ENCODE results near the gene TRIM17.

DNA sequence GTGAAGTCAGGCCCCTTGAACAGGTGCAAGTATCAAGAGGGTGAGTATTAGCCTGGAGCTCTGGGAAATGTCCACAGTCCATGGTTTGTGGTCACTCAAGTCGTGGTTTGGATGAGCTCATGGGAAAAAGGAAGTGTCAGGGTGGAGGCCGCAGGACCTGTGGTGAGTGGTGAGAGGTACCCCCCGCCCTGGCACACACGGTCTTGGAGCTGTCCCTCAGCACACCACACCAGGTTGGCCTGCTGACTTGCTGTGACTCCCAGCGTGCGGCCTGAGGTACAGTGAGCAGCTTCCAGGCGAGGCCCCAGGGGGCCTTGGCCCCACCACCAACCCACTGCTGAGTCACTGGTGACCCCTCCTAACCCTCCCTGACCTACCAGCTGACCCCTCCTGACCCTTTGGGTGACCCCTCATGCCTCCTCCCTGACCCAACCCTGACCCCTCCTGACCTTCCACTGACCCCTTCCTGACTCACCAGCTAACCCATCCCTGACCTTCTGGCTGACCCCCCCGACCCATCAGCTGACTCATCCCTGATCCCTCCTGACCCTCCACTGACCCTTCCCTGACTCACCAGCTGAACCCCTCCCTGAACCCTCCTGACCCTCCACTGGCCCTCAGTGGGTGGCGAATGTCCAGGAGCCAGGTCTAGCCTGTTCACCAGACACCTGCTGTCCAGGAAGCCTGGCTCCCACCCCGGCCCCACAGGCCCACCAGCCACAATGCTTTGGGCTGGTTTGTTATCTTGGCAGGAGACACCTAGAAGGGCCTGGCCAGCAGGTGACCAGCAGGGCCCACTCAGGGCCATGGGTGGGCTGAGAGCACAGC lies 35.7 kb upstream of the TRIM17 start:
- TF ChIP-seq, protein P1, sequence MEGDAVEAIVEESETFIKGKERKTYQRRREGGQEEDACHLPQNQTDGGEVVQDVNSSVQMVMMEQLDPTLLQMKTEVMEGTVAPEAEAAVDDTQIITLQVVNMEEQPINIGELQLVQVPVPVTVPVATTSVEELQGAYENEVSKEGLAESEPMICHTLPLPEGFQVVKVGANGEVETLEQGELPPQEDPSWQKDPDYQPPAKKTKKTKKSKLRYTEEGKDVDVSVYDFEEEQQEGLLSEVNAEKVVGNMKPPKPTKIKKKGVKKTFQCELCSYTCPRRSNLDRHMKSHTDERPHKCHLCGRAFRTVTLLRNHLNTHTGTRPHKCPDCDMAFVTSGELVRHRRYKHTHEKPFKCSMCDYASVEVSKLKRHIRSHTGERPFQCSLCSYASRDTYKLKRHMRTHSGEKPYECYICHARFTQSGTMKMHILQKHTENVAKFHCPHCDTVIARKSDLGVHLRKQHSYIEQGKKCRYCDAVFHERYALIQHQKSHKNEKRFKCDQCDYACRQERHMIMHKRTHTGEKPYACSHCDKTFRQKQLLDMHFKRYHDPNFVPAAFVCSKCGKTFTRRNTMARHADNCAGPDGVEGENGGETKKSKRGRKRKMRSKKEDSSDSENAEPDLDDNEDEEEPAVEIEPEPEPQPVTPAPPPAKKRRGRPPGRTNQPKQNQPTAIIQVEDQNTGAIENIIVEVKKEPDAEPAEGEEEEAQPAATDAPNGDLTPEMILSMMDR (conservative IDR thresholded peaks at IDR 0.05; ENCODE audit: low read length) = no peak
- TF ChIP-seq EZH2phosphoT487 (IDR thresholded peaks at IDR 0.05; ENCODE audit: borderline replicate concordance) = no peak

Measured in Loucy (cell line).